ENCODE data around the gene CYP2D6. TPM values are rescaled to one million over a fixed set of nuclear protein-coding genes. Genes with fewer than 3 reads are reported as not detected.
"Not testable (repeated sequence)": the region's sequence is repeated elsewhere in the genome, so short reads cannot be mapped to it uniquely, and the experiment has no call there.

The CYP2D6 gene
- total RNA-seq, 4 donors from 2014 or later: 0.62 to 2.0 TPM; not detected in 2

DNA sequence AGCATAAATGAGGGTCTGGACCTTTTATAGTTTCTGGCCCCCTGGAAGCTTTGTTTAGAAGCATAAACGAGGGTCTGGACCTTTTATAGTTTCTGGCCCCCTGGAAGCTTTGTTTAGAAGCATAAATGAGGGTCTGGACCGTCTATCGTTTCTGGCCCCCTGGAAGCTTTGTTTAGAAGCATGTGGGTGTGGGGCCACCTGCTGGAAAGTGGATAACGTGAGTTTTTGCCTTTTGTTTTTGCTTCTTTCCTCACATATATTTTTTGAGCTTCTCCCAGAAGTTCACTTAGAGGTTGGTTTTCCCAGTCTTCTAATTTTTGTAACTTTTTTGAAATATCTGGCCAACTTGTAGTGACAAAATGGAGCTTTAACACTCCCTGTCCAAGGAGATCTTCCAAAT is 17.8 kb downstream of the CYP2D6 start:
- intact Hi-C loops (cut with DNase I; ENCODE audit: low total_unique reads); H3K9me3 ChIP-seq; H3K4me1 ChIP-seq; H3K4me3 ChIP-seq; H3K27ac ChIP-seq; H3K36me3 ChIP-seq; DNase-seq; H3K27me3 ChIP-seq: not testable (repeated sequence)
- TF ChIP-seq, protein P1, sequence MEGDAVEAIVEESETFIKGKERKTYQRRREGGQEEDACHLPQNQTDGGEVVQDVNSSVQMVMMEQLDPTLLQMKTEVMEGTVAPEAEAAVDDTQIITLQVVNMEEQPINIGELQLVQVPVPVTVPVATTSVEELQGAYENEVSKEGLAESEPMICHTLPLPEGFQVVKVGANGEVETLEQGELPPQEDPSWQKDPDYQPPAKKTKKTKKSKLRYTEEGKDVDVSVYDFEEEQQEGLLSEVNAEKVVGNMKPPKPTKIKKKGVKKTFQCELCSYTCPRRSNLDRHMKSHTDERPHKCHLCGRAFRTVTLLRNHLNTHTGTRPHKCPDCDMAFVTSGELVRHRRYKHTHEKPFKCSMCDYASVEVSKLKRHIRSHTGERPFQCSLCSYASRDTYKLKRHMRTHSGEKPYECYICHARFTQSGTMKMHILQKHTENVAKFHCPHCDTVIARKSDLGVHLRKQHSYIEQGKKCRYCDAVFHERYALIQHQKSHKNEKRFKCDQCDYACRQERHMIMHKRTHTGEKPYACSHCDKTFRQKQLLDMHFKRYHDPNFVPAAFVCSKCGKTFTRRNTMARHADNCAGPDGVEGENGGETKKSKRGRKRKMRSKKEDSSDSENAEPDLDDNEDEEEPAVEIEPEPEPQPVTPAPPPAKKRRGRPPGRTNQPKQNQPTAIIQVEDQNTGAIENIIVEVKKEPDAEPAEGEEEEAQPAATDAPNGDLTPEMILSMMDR (IDR thresholded peaks at IDR 0.05): peak in 1 of 4 experiments; percentile 4

DNA sequence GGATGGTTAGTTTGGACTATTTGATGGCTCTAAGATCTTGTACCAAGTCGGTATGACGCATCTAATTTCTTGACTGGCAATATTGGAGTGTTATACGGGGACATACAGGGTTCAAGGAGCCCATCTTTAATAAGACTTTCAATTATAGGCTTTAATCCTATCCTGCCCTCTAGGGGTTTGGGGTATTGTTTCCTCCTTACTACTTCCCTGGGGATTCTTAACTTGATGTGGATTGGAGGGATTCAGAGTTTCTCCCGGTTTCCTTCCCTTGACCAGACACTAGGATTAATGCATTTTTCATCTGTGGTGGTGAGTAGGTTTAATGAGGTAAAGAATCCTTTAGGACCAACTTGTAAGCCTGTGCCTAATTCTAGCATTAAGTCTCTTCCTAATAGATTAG is 18.8 kb downstream of the CYP2D6 start:
- TF ChIP-seq POLR2A (IDR thresholded peaks at IDR 0.05): no peak
- TF ChIP-seq, protein P1 (IDR thresholded peaks at IDR 0.05): no peak
- H3K27me3 ChIP-seq: no peaks in the 10 kb centered on the region
- DNase-seq: no peak
- intact Hi-C loops (cut with DNase I; ENCODE audit: low total_unique reads): no loop called here
- H3K9me3 ChIP-seq: peaks cover 0 to 4% of the 10 kb centered on the region in 2 donors
- no peaks in the 10 kb centered on the region for H3K4me1 ChIP-seq
- no peak overlapping the region for H3K4me3 ChIP-seq
- H3K36me3 ChIP-seq: no peaks in the 10 kb centered on the region
- no peak overlapping the region for H3K27ac ChIP-seq

DNA sequence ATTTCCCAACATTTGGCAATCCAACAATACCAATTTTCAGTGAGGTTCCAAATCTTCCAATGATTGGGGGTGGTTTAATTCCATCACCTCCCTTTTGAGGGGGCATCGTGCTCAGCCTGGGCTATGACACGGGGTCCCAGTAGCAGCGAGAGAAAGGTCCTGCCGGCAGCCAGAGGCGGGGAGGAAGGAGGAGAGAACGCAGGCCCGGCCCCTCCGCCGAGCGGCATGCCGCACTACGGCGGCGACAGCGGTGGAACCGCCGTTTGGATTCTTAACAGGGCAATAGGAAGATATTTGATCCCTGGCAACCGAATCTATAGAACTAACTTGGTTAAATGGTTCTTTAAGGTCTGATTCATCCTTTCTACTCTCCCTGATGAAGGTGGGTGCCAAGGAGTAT is 21.8 kb downstream of the CYP2D6 start:
- H3K36me3 ChIP-seq: no peaks in the 10 kb centered on the region
- H3K9me3 ChIP-seq: peaks cover 0 to 5% of the 10 kb centered on the region in 2 donors
- TF ChIP-seq, protein P1 (IDR thresholded peaks at IDR 0.05): no peak
- no peak for TF ChIP-seq POLR2A (IDR thresholded peaks at IDR 0.05)
- no peak overlapping the region for H3K4me3 ChIP-seq
- H3K27me3 ChIP-seq: no peaks in the 10 kb centered on the region
- H3K4me1 ChIP-seq: no peaks in the 10 kb centered on the region
- H3K27ac ChIP-seq: no peak overlapping the region
- intact Hi-C loops (cut with DNase I; ENCODE audit: low total_unique reads): no loop called here
- DNase-seq: no peak

DNA sequence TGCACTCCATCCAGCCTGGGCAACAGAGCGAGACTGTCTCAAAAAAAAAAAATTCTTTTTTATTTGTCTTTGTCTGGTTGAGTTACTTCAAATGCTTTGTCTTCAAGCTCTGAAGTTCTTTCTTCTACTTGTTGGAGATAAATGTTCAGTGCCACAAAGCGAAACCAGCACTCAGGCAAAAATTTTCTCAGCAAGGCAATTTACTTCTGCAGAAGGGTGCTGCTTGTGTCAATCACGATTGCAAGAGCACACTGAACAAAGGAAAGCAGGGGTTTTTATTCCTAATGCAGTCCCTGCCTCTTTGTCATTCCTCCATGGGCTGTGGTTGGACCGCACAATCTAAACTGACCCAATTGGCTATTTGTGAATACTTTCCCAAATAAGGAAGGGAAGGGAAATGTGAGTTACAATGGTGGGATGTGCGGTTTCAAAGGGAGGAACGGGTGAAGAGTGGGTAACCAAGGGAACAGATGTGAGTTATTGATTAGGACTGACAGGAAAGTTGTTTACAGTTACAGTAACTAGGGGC is 26.2 kb downstream of the CYP2D6 start:
- H3K4me1 ChIP-seq; H3K36me3 ChIP-seq; H3K27ac ChIP-seq; intact Hi-C loops (cut with DNase I; ENCODE audit: low total_unique reads); H3K4me3 ChIP-seq; DNase-seq; H3K27me3 ChIP-seq: not testable (repeated sequence)
- H3K9me3 ChIP-seq: peaks cover 0 to 19% of the 10 kb centered on the region in 2 donors

DNA sequence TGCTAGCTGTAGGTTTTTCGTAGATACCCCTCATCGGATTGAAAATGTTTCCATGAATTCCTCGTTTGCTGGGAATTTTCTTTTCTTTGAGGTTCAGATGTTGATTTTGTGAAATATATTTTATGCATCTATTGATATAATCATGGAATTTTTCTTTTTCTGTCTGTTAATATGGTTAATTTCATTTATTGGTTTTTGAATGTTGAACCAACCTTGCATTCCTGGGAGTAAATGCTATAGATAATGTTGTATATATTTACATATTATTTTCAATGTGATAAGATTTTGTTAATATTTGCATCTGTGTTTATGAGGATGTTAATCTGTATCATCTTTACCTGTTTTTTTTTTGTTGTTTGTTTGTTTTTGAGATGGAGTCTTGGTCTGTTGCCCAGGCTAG is 29.4 kb downstream of the CYP2D6 start:
- TF ChIP-seq POLR2A (IDR thresholded peaks at IDR 0.05): no peak
- TF ChIP-seq, protein P1 (IDR thresholded peaks at IDR 0.05): no peak
- Histone ChIP-seq H3K27ac (no peak overlapping the region), H3K36me3 (no peaks in the 10 kb centered on the region), H3K9me3 (peaks cover 0 to 19% of the 10 kb centered on the region in 2 donors), H3K4me1 (no peaks in the 10 kb centered on the region), H3K27me3 (no peaks in the 10 kb centered on the region), H3K4me3 (no peak overlapping the region)
- intact Hi-C loops (cut with DNase I; ENCODE audit: low total_unique reads): no loop called here
- DNase-seq: no peak

DNA sequence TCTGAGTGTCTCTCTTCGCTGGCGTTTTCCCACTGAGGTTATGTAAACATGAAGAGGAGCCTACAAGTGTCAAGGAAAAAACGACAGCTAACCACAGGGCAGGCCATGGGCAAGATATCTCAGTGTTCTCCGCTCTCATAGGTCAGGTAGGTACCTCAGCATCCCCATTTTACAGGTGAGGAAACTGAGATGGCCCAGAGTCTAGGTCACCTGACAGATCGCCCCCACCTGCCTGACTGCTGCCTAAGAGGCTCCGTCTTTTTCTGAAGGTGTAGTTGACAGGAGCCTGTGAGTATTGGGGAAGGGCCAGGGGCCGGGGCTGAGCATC is 39.2 kb downstream of the CYP2D6 start:
- H3K36me3 ChIP-seq: no peaks in the 10 kb centered on the region
- peaks cover 4 to 5% of the 10 kb centered on the region in 2 donors for H3K4me1 ChIP-seq
- peak overlapping the region; percentile 90 to 91 for H3K27ac ChIP-seq
- DNase-seq: no peak
- H3K4me3 ChIP-seq: peak overlapping the region; percentile 84 to 92
- H3K27me3 ChIP-seq: no peaks in the 10 kb centered on the region
- intact Hi-C loops (cut with DNase I; ENCODE audit: low total_unique reads): loop anchor here (5.0 kb wide), 1 partner anchor 341 kb away; the partner anchor contains the start of gene NFAM1
- no peaks in the 10 kb centered on the region for H3K9me3 ChIP-seq
- no peak for TF ChIP-seq POLR2A (IDR thresholded peaks at IDR 0.05)
- TF ChIP-seq, protein P1 (IDR thresholded peaks at IDR 0.05): no peak

All from uterus (tissue), 4 donors.